Mesothelial cell of epicardium (in vitro differentiated cells): ENCODE data around the gene HECTD4. TPM values are rescaled to one million over a fixed set of nuclear protein-coding genes. Genes with fewer than 3 reads are reported as not detected.

Experiments used
- DNase-seq, 2 experiments: peaks; one replicate each; pipeline ENCODE4 v3.0.0; 2021; ENCODE audit warnings: low spot score in 2 of 2; ENCODE audit not compliant: unreplicated experiment in 2 of 2
- H3K27ac Mint-ChIP-seq: 2 replicates; pipeline ENCODE4 v1.8.0; 2021; ENCODE audit warnings: mixed read lengths
- H3K27me3 Mint-ChIP-seq: 2 replicates; pipeline ENCODE4 v1.8.0; 2021; ENCODE audit warnings: low read depth, mixed read lengths
- H3K36me3 Mint-ChIP-seq: 2 replicates; pipeline ENCODE4 v1.8.0; 2021; ENCODE audit warnings: mixed read lengths
- H3K4me1 Mint-ChIP-seq: 2 replicates; pipeline ENCODE4 v1.8.0; 2021; ENCODE audit warnings: mixed read lengths
- H3K4me3 Mint-ChIP-seq: 2 replicates; pipeline ENCODE4 v1.8.0; 2021; ENCODE audit warnings: mild to moderate bottlenecking, moderate library complexity, mixed read lengths
- H3K9me3 Mint-ChIP-seq: 2 replicates; pipeline ENCODE4 v1.8.0; 2021; ENCODE audit warnings: mixed read lengths
- total RNA-seq: library from RNA; stranded (reverse); gene quantifications from 3 replicates; pipeline ENCODE4 v1.2.1, GENCODE V29; 2021
- TF ChIP-seq, protein P1 (sequence below): fragments of 200-600 bp; sonication (generic); IDR thresholded peaks from one replicate; pipeline ENCODE4 v1.5.0; 2021; ENCODE audit warnings: antibody characterized with exemption; ENCODE audit not compliant: unreplicated experiment

Gene HECTD4
- total RNA-seq, 1 donor from 2014 or later: 89.8 TPM

DNA sequence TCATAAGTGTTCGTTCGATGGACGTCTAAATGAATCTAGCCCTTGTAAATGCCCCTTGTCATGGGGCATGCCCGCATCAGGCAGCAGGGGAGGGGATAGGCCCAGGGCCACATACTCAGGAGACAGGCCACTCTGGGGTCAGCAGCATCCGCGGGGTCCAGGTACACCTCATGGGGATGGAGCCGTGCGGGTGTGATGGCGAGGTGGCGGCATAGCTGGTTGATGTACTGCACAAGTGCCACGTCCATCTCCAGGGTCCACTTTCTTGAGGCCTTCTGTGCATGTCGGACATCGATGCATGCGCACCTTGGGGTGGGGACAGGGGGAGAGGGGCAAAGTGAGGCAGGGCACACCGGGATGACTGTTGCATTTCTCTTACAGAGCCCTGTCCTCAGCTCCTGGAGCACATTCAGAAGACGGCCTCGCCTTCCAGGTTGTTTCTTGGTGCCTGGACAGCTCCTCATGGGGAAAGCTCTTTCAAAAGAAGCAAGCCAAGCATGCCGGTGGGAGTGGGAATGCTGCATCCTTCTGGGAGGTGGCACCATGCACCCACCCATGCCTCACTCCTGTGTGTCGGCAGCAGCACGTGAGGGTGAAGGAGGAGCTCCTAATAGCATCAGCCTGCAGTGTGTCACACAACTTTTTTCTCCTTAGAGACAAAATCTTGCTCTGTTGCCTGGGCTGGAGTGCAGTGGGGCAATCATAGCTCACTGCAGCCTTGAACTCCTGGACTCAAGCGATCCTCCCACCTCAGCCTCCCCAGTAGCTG is 209.5 kb downstream of the HECTD4 start:
- H3K4me1 Mint-ChIP-seq: no peaks in the 10 kb centered on the region
- no peaks in the 10 kb centered on the region for H3K27me3 Mint-ChIP-seq
- H3K4me3 Mint-ChIP-seq: no peak overlapping the region
- no peaks in the 10 kb centered on the region for H3K9me3 Mint-ChIP-seq
- peaks cover 35% of the 10 kb centered on the region for H3K36me3 Mint-ChIP-seq
- TF ChIP-seq, protein P1, sequence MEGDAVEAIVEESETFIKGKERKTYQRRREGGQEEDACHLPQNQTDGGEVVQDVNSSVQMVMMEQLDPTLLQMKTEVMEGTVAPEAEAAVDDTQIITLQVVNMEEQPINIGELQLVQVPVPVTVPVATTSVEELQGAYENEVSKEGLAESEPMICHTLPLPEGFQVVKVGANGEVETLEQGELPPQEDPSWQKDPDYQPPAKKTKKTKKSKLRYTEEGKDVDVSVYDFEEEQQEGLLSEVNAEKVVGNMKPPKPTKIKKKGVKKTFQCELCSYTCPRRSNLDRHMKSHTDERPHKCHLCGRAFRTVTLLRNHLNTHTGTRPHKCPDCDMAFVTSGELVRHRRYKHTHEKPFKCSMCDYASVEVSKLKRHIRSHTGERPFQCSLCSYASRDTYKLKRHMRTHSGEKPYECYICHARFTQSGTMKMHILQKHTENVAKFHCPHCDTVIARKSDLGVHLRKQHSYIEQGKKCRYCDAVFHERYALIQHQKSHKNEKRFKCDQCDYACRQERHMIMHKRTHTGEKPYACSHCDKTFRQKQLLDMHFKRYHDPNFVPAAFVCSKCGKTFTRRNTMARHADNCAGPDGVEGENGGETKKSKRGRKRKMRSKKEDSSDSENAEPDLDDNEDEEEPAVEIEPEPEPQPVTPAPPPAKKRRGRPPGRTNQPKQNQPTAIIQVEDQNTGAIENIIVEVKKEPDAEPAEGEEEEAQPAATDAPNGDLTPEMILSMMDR: no peak
- no peak for DNase-seq
- H3K27ac Mint-ChIP-seq: no peak overlapping the region

DNA sequence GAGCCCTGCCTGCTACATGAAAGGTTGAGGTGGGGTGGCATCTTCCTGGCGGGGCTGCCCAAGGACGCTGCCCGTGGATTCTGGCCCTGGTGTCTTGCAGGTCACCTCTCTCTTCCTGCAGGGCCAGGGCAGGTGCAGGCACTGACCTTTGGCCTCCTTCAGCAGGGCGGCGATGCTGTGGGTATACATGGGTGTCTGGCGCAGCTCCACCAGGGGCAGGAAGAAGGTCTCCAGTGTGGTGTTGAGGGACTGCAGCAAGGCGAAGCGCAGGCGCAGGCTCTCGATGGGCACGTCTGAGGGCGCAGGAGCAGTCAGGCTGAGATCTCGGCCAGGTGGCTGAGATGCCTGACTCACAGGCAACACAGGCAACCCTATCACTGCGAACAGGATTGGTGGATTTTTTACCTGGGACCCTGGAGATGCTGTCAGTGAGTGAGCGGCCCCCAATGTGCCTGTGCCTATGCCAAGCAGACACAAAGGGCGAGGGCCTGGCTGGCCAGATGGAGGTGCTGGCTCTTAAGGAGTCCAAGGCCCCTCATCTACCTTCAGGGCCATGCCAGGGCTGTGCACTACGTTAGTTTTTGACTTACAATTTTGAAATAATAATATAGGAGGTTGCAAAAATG is 211.1 kb downstream of the HECTD4 start:
- no peaks in the 10 kb centered on the region for H3K27me3 Mint-ChIP-seq
- TF ChIP-seq, protein P1: no peak
- no peak overlapping the region for H3K27ac Mint-ChIP-seq
- H3K4me3 Mint-ChIP-seq: no peak overlapping the region
- peaks cover 31% of the 10 kb centered on the region for H3K36me3 Mint-ChIP-seq
- no peak for DNase-seq
- no peaks in the 10 kb centered on the region for H3K9me3 Mint-ChIP-seq
- no peaks in the 10 kb centered on the region for H3K4me1 Mint-ChIP-seq

GRCh38 chr12:112170376-112170775 is 211.9 kb downstream of the HECTD4 start:
- no peak overlapping the region for H3K4me3 Mint-ChIP-seq
- no peaks in the 10 kb centered on the region for H3K4me1 Mint-ChIP-seq
- H3K27ac Mint-ChIP-seq: no peak overlapping the region
- TF ChIP-seq, protein P1: no peak
- H3K36me3 Mint-ChIP-seq: peaks cover 24% of the 10 kb centered on the region
- DNase-seq: no peak
- no peaks in the 10 kb centered on the region for H3K9me3 Mint-ChIP-seq
- H3K27me3 Mint-ChIP-seq: no peaks in the 10 kb centered on the region

DNA sequence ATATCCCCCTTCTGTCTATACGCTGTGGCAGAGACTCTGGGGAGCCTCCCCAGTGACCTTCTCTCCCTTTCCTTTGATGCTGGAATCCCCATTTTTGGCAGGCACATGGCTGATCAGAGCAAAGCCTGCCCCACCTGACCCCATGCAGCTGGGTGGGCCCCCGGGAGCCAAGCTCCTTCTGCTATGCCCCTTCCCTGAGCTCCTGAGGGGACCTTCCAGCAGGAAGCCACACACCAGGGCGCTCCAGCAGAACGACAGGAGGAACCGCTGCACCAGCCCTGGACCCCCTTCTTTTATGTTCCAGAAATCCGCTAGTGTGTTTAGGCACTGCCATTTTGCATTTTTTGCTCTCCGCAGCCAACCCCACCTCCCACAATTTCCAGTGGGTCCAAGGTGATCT is 212.3 kb downstream of the HECTD4 start:
- Mint-ChIP-seq H3K9me3 (no peaks in the 10 kb centered on the region), H3K27ac (no peak overlapping the region), H3K4me1 (no peaks in the 10 kb centered on the region), H3K36me3 (peaks cover 20% of the 10 kb centered on the region), H3K27me3 (no peaks in the 10 kb centered on the region), H3K4me3 (no peak overlapping the region)
- TF ChIP-seq, protein P1: no peak
- no peak for DNase-seq

DNA sequence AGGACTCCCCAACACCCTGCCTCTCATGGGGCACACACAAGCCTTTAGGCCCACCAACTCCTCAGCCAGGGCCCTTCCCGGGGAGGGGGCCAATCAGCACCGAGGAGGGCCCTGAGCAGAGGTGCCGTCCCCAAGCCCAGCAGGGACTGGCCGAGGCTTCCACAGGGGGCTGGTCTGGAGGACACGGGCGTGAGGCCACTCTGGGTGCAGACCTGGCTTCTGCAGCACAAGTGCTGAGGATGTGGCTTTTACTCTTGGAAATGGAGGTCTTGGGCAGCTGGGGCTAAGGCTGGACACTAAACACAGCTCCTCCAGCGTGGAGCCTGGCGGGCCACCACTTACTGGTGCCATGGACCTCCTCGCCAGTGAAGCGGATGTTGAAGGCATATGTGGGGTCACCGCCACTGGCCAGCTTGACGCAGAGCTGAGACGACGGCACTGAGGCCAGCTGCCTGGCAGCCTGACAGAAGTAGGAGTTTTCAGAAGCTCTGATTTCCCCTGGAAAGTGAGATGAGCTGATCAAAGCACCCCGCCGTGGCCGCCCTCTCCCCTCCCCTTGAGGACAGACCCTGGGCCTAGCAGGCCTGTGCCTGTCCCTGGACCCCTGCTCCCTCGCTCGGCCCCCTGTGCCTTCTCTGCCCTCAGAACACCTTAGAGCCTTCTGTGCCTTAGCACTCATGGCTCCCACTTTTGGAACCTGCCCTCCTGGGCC is 212.9 kb downstream of the HECTD4 start:
- Mint-ChIP-seq H3K36me3 (peaks cover 16% of the 10 kb centered on the region), H3K27ac (no peak overlapping the region), H3K4me1 (no peaks in the 10 kb centered on the region), H3K27me3 (no peaks in the 10 kb centered on the region), H3K4me3 (no peak overlapping the region), H3K9me3 (no peaks in the 10 kb centered on the region)
- no peak for DNase-seq
- TF ChIP-seq, protein P1: no peak
